ENCODE results near the gene FBXO28.
"Not testable (repeated sequence)": the region's sequence is repeated elsewhere in the genome, so short reads cannot be mapped to it uniquely, and the experiment has no call there.

The FBXO28 gene

DNA sequence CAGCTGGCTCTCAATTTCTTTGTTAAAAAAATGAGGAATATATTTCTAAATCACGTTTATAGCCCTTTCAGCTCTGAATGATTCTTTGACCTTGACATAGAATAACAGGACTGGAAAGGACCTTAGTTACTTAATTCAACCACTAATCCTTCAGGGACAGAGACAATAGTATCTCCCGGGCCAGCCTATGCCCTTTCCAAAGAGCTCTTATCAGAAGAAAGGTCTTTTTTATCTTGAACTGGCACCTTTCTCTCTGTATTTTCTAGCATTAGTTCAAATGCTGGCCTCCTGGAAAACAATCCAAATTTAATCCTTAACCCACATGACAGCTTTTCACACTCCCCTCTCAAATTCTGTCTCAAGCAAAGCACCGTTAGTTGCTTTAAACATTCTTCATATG, 44.8 kb upstream of the FBXO28 start:
- no peak overlapping the region for H3K4me3 ChIP-seq (ENCODE audit: low read depth, low read length)
- TF ChIP-seq CTCF (IDR thresholded peaks at IDR 0.05; ENCODE audit: borderline replicate concordance, insufficient read depth, low read depth, low read length) = no peak

DNA sequence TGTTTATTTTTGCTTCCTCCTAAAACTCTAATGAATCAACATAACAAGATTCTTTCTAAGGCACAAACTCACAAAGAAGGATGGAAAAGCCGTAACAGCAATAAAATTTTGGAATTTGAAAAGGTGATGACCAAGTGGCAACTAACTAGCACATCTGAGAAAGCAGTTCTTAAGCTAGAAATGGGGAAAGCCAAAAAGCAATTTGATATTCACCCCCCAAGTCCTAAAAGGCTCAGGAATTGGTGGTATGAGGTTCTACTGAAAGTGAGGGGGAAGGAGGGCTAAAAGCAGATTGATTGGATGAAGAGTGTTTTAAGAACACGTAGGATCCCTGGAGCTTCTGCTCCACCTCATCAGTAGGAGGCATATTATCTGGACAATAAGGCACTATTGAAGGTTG, 43.4 kb upstream of the FBXO28 start:
- no peak overlapping the region for H3K4me3 ChIP-seq (ENCODE audit: low read depth, low read length)
- TF ChIP-seq CTCF (IDR thresholded peaks at IDR 0.05; ENCODE audit: borderline replicate concordance, insufficient read depth, low read depth, low read length) = no peak

- no peak for TF ChIP-seq CTCF (IDR thresholded peaks at IDR 0.05; ENCODE audit: borderline replicate concordance, insufficient read depth, low read depth, low read length)
These were observed 37.5 kb upstream of the FBXO28 start for GRCh38 chr1:224076407-224076806.

DNA sequence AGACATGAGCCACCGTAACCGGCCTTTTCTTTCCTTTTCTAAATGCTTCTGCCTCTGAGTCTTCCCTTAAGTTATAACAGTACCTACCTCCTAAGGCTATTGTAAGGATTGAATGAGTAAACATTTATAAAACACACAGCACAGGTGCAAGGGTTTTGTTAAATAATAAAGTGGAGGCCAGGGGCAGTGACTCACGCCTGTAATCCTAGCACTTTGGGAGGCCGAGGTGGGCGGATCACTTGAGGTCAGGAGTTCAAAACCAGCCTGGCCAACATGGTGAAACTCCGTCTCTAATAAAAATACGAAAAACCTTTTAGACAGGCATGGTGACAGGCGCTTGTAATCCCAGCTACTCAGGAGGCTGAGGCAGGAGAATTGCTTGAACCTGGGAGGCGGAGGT, 34.3 kb upstream of the FBXO28 start:
- H3K4me3 ChIP-seq (ENCODE audit: low read depth, low read length) = not testable (repeated sequence)

More at GRCh38 chr1:224076407-224076806, 37.5 kb upstream of the FBXO28 start:
- H3K4me3 ChIP-seq (ENCODE audit: low read depth, low read length) = no peak overlapping the region

GRCh38 chr1:224080115-224080774, 33.7 kb upstream of the FBXO28 start:
- TF ChIP-seq CTCF (IDR thresholded peaks at IDR 0.05; ENCODE audit: borderline replicate concordance, insufficient read depth, low read depth, low read length) = no peak
- no peak overlapping the region for H3K4me3 ChIP-seq (ENCODE audit: low read depth, low read length)

DNA sequence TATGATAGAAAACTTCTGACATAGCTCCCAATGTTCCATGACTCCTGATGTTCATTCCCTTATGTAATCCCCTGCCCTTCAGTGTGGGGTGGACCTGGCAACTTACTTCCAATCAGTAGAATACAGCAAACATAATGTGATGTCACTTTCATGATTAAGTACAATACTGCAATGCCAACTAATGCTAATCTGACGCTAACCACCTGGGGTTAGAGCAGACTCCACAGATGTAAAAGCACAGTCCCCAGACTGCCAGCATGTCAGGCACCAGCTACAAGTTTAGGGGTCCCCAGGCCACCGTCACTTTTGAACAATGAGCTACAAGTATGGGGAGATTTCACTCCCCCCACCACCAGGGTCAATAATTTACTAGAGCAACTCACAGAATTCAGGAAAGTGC, 32.3 kb upstream of the FBXO28 start:
- TF ChIP-seq CTCF (IDR thresholded peaks at IDR 0.05; ENCODE audit: borderline replicate concordance, insufficient read depth, low read depth, low read length) = no peak
- no peak overlapping the region for H3K4me3 ChIP-seq (ENCODE audit: low read depth, low read length)

DNA sequence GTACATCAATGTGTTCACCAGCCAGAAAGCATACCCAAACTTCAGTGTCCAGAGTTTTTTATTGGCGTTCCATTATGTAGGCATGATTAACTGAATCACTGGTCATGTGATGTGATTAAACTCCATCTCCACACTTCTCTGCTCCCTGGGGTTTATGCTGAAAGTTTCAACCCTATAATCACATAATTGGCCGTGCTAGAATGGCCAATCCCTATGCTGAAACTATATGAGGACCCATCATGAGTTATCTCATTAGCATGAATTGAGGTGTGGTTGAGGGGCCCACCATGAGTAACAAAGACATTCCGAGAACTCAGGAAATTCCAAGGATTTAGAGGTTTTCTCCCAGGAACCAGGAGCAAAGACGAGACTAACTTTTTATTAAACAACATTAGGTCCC, 31.8 kb upstream of the FBXO28 start:
- no peak for TF ChIP-seq CTCF (IDR thresholded peaks at IDR 0.05; ENCODE audit: borderline replicate concordance, insufficient read depth, low read depth, low read length)
- H3K4me3 ChIP-seq (ENCODE audit: low read depth, low read length) = no peak overlapping the region

GRCh38 chr1:224084867-224085266, 29.0 kb upstream of the FBXO28 start:
- TF ChIP-seq CTCF (IDR thresholded peaks at IDR 0.05; ENCODE audit: borderline replicate concordance, insufficient read depth, low read depth, low read length) = no peak
- H3K4me3 ChIP-seq (ENCODE audit: low read depth, low read length) = no peak overlapping the region

All from GM12875 (cell line).